Naive thymus-derived CD4-positive, alpha-beta T cell (primary cell): ENCODE data around the gene NGF. TPM values are rescaled to one million over a fixed set of nuclear protein-coding genes. Genes with fewer than 3 reads are reported as not detected.
A peak's percentile ranks its signal among the peaks of the same experiment; 100 is the strongest.

ENCODE experiments used
- ATAC-seq: fragments of 150-1000 bp; cut with Tn5 transposase; 2 replicates; pipeline ENCODE4 v1.10.0; 2021; ENCODE audit warnings: mild to moderate bottlenecking, moderate library complexity
- CTCF ChIA-PET: fragments of 350-600 bp; sonication (Branson Sonifier 250); formaldehyde crosslinking; loops from one replicate; lab custom pipeline; 2021; ENCODE audit warnings: antibody characterized with exemption; lab: Charles Lee
- POLR2A ChIA-PET: fragments of 350-600 bp; sonication (Branson Sonifier 250); formaldehyde crosslinking; loops from one replicate; lab custom pipeline; 2021; ENCODE audit warnings: antibody characterized with exemption, inconsistent platforms; lab: Charles Lee
- DNase-seq, 9 donors: peaks; one replicate each; pipeline versions ENCODE4 v3.0.0 to v3.0.0-alpha.2; 2020 to 2022; ENCODE audit warnings: mixed read lengths in 1 of 9
- H3K27ac ChIP-seq: one replicate; pipeline ENCODE4 v1.7.0; 2013; ENCODE audit warnings: mild to moderate bottlenecking, low read depth, low read length, moderate library complexity
- H3K27me3 ChIP-seq, 2 donors: one replicate each; pipeline ENCODE4 v1.7.0; 2013; ENCODE audit warnings: low read length in 2 of 2, mild to moderate bottlenecking in 2 of 2, moderate library complexity in 2 of 2; ENCODE audit not compliant: control insufficient read depth in 2 of 2, insufficient read depth in 2 of 2
- H3K36me3 ChIP-seq, 3 experiments: 1 replicate in 2 of 3; 2 replicates in 1 of 3; pipeline ENCODE4 v1.7.0; 2013; ENCODE audit warnings: low read length in 3 of 3, mild to moderate bottlenecking in 3 of 3, moderate library complexity in 1 of 3; ENCODE audit not compliant: insufficient read depth in 3 of 3, control insufficient read depth in 2 of 3
- H3K4me1 ChIP-seq, 2 donors: one replicate each; pipeline ENCODE4 v1.7.0; 2013; ENCODE audit warnings: low read length in 2 of 2, mild to moderate bottlenecking in 2 of 2, moderate library complexity in 1 of 2; ENCODE audit not compliant: control insufficient read depth in 2 of 2, insufficient read depth in 2 of 2
- H3K4me3 ChIP-seq: 2 replicates; pipeline ENCODE4 v1.7.0; 2013; ENCODE audit warnings: mild to moderate bottlenecking, low read length
- H3K9me3 ChIP-seq, 3 experiments: 1 replicate in 2 of 3; 2 replicates in 1 of 3; pipeline ENCODE4 v1.7.0; 2013; ENCODE audit warnings: low read length in 3 of 3; ENCODE audit not compliant: control insufficient read depth in 2 of 3
- H3K27ac Mint-ChIP-seq, 9 donors: one replicate each; pipeline ENCODE4 v1.8.0; 2020 to 2022; ENCODE audit warnings: mixed read lengths in 9 of 9, mild to moderate bottlenecking in 8 of 9, moderate library complexity in 5 of 9, inconsistent platforms in 2 of 9
- H3K27me3 Mint-ChIP-seq, 5 donors: one replicate each; pipeline ENCODE4 v1.8.0; 2021 to 2022; ENCODE audit warnings: mixed read lengths in 5 of 5, mild to moderate bottlenecking in 1 of 5
- H3K36me3 Mint-ChIP-seq, 5 donors: one replicate each; pipeline ENCODE4 v1.8.0; 2020 to 2022; ENCODE audit warnings: mixed read lengths in 5 of 5, mild to moderate bottlenecking in 3 of 5, inconsistent platforms in 1 of 5
- H3K4me1 Mint-ChIP-seq, 7 donors: one replicate each; pipeline ENCODE4 v1.8.0; 2020 to 2022; ENCODE audit warnings: mixed read lengths in 7 of 7, mild to moderate bottlenecking in 3 of 7, inconsistent platforms in 1 of 7
- H3K4me3 Mint-ChIP-seq, 10 donors: one replicate each; pipeline ENCODE4 v1.8.0; 2020 to 2022; ENCODE audit warnings: mild to moderate bottlenecking in 10 of 10, mixed read lengths in 10 of 10, moderate library complexity in 6 of 10, inconsistent platforms in 2 of 10
- H3K9me3 Mint-ChIP-seq, 11 donors: one replicate each; pipeline ENCODE4 v1.8.0; 2020 to 2022; ENCODE audit warnings: mixed read lengths in 11 of 11, mild to moderate bottlenecking in 4 of 11, inconsistent platforms in 1 of 11, moderate library complexity in 1 of 11
- intact Hi-C, 2 donors: fragments of 100-400 bp; cut with micrococcal nuclease; formaldehyde crosslinking; loops; one replicate each; pipeline ENCODE4 v1.15.1; 2023
- polyA plus RNA-seq, 2 donors: library from polyadenylated mRNA; unstranded; fragments of 300-500 nt; fragmentation: Illumina TruSeq; gene quantifications; one replicate each; pipeline ENCODE4 v1.2.3, GENCODE V29; 2021
- total RNA-seq, 6 experiments: library from RNA in 5 of 6; stranded (reverse) in 5 of 6; gene quantifications; 1 replicate in 5 of 6; 2 replicates in 1 of 6; pipeline ENCODE4 v1.2.3 and lab custom pipeline; 2021 to 2026

Gene NGF
- total and polyA plus RNA-seq, 7 experiments from 2014 or later, result not detected

DNA sequence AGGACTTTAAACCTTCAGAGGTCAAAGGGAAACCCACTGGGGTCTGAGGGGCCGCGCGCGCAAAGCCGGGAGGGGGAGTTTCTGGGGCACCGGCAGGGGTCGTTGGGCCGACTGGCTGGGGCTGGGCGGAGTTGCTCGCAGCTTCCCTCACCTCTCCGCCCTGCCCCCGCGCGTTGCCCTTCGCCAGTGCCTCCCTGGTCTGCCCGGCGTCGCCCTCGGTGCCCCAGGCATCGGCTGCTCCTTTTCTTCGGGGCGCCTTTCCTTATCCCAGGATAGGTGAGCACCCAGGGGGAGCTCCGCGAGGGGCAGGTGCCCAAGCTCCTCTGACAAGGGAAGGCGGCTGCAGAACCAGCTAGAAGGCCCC, 390 bp upstream of the NGF start:
- Mint-ChIP-seq H3K4me1 (peaks cover 0 to 2% (median 0%) of the 10 kb centered on the region in 7 donors), H3K4me3 (no peak overlapping the region), H3K27me3 (peaks cover 30 to 50% (median 42%) of the 10 kb centered on the region in 5 donors), H3K9me3 (peaks cover 0 to 1% (median 0%) of the 10 kb centered on the region in 11 donors), H3K27ac (no peak overlapping the region), H3K36me3 (no peaks in the 10 kb centered on the region)
- ATAC-seq (no peak), DNase-seq (no peak)
- POLR2A ChIA-PET, result no interaction called here
- Histone ChIP-seq H3K27ac (no peak overlapping the region), H3K4me1 (no peaks in the 10 kb centered on the region), H3K4me3 (no peak overlapping the region), H3K36me3 (no peaks in the 10 kb centered on the region), H3K9me3 (no peaks in the 10 kb centered on the region), H3K27me3 (peaks cover 0 to 4% of the 10 kb centered on the region in 2 donors)
- CTCF ChIA-PET, result no interaction called here
- intact Hi-C loops, result no loop called here

DNA sequence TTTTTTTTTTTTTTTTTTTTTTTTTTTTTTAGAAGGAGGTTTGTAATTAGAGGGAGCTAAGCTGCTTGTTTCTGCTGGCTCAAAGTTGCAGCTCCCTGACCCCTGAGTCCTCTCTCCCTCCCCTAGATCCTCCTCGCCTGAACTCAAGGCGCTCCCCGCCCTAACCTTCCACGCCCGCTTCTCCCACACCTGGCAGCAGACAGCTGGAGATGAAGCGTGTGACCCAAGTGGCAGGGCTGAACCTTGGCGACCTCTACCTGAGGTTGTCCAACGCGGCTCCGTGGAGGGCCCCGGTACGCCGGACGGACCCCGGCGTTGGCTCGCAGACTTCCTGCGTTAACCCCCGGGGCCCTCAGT, 795 bp downstream of the NGF start:
- H3K4me1 ChIP-seq, result no peaks in the 10 kb centered on the region
- ChIA-PET POLR2A (no interaction called here), CTCF (no interaction called here)
- no peaks in the 10 kb centered on the region for H3K9me3 ChIP-seq
- H3K27ac ChIP-seq, result no peak overlapping the region
- Mint-ChIP-seq H3K4me1 (peaks cover 0 to 2% (median 0%) of the 10 kb centered on the region in 7 donors), H3K36me3 (no peaks in the 10 kb centered on the region), H3K4me3 (no peak overlapping the region), H3K27me3 (peaks cover 32 to 47% (median 41%) of the 10 kb centered on the region in 5 donors), H3K9me3 (peaks cover 0 to 1% (median 0%) of the 10 kb centered on the region in 11 donors), H3K27ac (no peak overlapping the region)
- peaks cover 0 to 4% of the 10 kb centered on the region in 2 donors for H3K27me3 ChIP-seq
- intact Hi-C loops, result no loop called here
- DNase-seq (no peak), ATAC-seq (no peak)
- H3K4me3 ChIP-seq, result no peak overlapping the region
- no peaks in the 10 kb centered on the region for H3K36me3 ChIP-seq

DNA sequence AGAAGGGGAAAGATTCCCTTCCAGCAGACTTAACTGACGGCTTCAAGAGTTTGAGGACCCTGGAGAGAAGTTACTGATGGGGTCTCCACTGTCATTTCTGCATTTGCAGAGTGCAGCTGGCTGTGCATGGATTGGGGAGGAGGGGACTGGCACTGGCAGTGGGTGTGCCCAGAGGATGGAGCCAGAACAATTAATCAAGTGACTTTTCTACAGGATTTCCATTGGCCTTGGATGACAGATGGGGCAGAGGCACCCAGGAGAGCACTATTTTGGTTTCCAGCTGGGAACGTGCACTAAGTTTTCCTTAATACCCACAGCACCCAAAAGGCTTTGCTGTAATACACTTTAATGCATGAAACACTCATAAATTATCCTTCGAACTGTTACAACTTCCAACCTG, 1.3 kb downstream of the NGF start:
- H3K27ac ChIP-seq, result no peak overlapping the region
- peaks cover 0 to 2% (median 0%) of the 10 kb centered on the region in 7 donors for H3K4me1 Mint-ChIP-seq
- H3K27ac Mint-ChIP-seq, result no peak overlapping the region
- no peak overlapping the region for H3K4me3 ChIP-seq
- H3K36me3 Mint-ChIP-seq, result no peaks in the 10 kb centered on the region
- H3K27me3 Mint-ChIP-seq, result peaks cover 28 to 42% (median 38%) of the 10 kb centered on the region in 5 donors
- POLR2A ChIA-PET, result no interaction called here
- H3K9me3 Mint-ChIP-seq, result peaks cover 0 to 1% (median 0%) of the 10 kb centered on the region in 11 donors
- CTCF ChIA-PET, result no interaction called here
- H3K9me3 ChIP-seq, result no peaks in the 10 kb centered on the region
- no peaks in the 10 kb centered on the region for H3K4me1 ChIP-seq
- intact Hi-C loops, result no loop called here
- no peaks in the 10 kb centered on the region for H3K36me3 ChIP-seq
- ATAC-seq, result no peak
- no peak for DNase-seq
- H3K4me3 Mint-ChIP-seq, result no peak overlapping the region
- H3K27me3 ChIP-seq, result peaks cover 0 to 4% of the 10 kb centered on the region in 2 donors

DNA sequence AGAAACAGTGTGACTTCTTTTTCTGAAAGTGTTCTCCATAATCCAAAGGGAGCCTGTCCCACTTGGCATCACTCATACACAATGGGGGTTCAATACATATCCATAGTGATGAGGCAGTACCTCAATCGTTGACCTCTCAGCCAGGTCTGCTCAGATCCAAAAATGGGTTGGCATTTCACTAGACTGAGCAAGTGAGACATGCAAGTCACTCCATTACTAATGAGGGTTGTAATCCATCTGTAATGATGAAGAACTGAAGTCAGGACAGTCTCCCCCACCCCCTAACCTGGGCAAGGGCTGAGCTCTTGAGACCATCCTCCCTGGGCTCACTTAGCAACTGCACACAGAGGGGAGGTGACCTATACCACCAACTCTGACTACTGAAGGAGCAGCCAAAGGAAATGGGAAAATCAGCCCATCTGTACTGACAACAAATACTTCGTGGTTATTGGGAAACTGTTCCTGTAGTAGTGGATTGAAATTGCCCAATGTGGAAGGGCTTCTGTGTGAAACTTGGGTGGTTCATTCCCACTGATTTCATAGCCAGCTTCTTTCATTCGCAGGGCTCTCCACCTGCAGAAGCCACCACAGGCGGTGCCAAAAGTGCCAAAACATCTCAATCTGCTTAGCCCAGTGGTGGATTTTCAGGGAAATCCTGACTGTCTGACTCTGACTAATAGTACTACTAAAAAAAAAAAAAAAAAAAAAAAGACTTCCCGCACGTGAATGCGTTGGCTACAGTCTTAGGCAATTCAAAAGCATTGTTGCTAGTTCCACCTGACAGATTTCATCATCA, 5.0 kb downstream of the NGF start:
- H3K9me3 ChIP-seq, result no peaks in the 10 kb centered on the region
- ATAC-seq, result peak; percentile 10
- DNase-seq, result no peak
- Mint-ChIP-seq H3K36me3 (no peaks in the 10 kb centered on the region), H3K4me1 (peaks cover 0 to 2% (median 0%) of the 10 kb centered on the region in 7 donors), H3K27ac (no peak overlapping the region), H3K27me3 (peaks cover 10 to 23% (median 19%) of the 10 kb centered on the region in 5 donors), H3K9me3 (peaks cover 0 to 4% (median 0%) of the 10 kb centered on the region in 11 donors), H3K4me3 (no peak overlapping the region)
- intact Hi-C loops, result no loop called here
- no peaks in the 10 kb centered on the region for H3K4me1 ChIP-seq
- no peaks in the 10 kb centered on the region for H3K36me3 ChIP-seq
- H3K27ac ChIP-seq, result no peak overlapping the region
- CTCF ChIA-PET, result no interaction called here
- H3K4me3 ChIP-seq, result no peak overlapping the region
- H3K27me3 ChIP-seq, result peaks cover 0 to 4% of the 10 kb centered on the region in 2 donors
- POLR2A ChIA-PET, result no interaction called here

DNA sequence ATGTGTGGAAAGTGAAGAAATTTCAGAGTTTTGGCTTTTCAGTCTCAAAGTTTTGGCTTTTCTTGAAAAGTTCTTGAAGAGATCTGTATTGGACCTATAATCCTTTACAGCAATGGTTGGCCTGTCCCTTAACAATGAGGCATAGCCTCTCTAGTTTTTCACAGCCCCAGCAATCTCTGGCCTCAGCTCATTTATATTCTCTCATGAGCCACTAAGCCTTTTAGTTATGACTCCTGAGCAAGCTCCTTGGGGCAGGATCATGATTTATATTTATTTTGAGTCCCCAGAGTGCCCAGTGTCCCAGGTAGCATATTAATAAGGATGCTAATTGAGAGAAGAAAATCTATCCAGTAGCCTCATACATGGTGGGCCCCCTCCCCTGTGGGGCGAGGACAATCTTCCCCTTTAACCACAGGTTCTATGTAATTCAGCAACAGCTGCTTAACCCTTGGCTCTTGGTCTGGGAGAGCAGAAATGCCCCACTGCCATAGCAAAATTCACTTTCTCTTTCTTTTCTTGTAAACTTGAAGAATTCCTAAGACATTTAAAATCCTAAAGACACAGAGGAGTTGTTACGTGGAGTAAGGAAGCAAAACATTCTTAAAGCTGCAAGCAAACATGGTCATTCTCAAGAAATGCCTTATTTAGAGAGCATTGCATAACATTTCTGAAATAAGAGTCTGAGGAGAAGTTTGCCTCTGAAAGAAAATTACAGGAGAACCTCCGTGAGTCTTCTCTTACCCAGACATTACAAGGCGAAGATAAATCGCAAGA, 6.3 kb downstream of the NGF start:
- Mint-ChIP-seq H3K4me3 (no peak overlapping the region), H3K36me3 (no peaks in the 10 kb centered on the region), H3K27me3 (peaks cover 9 to 22% (median 10%) of the 10 kb centered on the region in 5 donors), H3K27ac (no peak overlapping the region), H3K4me1 (no peaks in the 10 kb centered on the region), H3K9me3 (peaks cover 0 to 4% (median 0%) of the 10 kb centered on the region in 11 donors)
- H3K27me3 ChIP-seq, result peaks cover 0 to 2% of the 10 kb centered on the region in 2 donors
- ATAC-seq (no peak), DNase-seq (no peak)
- no peak overlapping the region for H3K4me3 ChIP-seq
- H3K36me3 ChIP-seq, result no peaks in the 10 kb centered on the region
- no peak overlapping the region for H3K27ac ChIP-seq
- no peaks in the 10 kb centered on the region for H3K4me1 ChIP-seq
- ChIA-PET CTCF (no interaction called here), POLR2A (no interaction called here)
- H3K9me3 ChIP-seq, result no peaks in the 10 kb centered on the region
- intact Hi-C loops, result no loop called here

DNA sequence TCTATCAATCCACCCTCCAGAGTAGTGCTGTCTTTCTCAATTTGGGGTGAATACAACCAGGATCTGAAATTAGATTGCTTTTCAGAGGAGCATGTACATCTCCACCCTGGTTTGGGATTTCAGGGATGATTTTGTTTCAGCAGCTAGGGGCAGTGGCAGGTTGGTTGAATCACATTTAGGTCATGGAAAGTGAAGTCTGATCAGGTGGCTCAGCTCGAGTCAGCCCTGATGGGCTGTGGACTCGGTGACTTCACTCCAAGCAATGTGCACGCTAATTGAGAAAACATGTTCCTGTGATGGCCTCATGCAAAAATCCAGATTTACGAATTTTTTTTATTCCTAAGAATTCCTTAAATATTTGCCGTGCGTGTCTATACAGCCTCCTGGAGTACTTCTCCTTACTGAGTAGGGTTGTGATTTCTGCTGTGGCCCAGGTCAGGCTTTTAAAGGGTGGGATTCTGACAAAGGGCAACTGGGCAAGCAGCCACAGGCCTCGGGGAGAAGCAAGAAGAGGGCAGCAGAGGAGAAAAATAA, 7.5 kb downstream of the NGF start:
- no peaks in the 10 kb centered on the region for H3K4me1 Mint-ChIP-seq
- ChIA-PET CTCF (no interaction called here), POLR2A (no interaction called here)
- ATAC-seq, result no peak
- H3K36me3 Mint-ChIP-seq, result no peaks in the 10 kb centered on the region
- no peaks in the 10 kb centered on the region for H3K36me3 ChIP-seq
- peaks cover 4 to 21% (median 9%) of the 10 kb centered on the region in 5 donors for H3K27me3 Mint-ChIP-seq
- DNase-seq, result no peak
- no peak overlapping the region for H3K4me3 Mint-ChIP-seq
- no peaks in the 10 kb centered on the region for H3K27me3 ChIP-seq
- no peaks in the 10 kb centered on the region for H3K9me3 ChIP-seq
- intact Hi-C loops, result no loop called here
- H3K4me3 ChIP-seq, result no peak overlapping the region
- no peak overlapping the region for H3K27ac Mint-ChIP-seq
- no peak overlapping the region for H3K27ac ChIP-seq
- no peaks in the 10 kb centered on the region for H3K4me1 ChIP-seq
- H3K9me3 Mint-ChIP-seq, result peaks cover 0 to 4% (median 0%) of the 10 kb centered on the region in 11 donors
